ENCODE data around the gene ANGPTL1.

Gene ANGPTL1

GRCh38 chr1:178821134-178821866, 49.6 kb downstream of the ANGPTL1 start:
- Histone ChIP-seq H3K9me3 (ENCODE audit: insufficient read depth, low read depth, low read length) (no peaks in the 10 kb centered on the region), H3K4me3 (ENCODE audit: low read length) (no peak overlapping the region), H3K27ac (ENCODE audit: low read depth, low read length) (no peak overlapping the region), H3K36me3 (ENCODE audit: insufficient read depth, low read length) (peaks cover 8% of the 10 kb centered on the region; the same call in 1 of the 2 replicates), H3K27me3 (ENCODE audit: insufficient read depth, low read length) (no peaks in the 10 kb centered on the region), H3K4me1 (ENCODE audit: insufficient read depth, low read length) (no peaks in the 10 kb centered on the region), H3K9ac (ENCODE audit: low read depth, low read length) (no peak overlapping the region)
- WGBS = 88% methylated on average over 1 of the region's 1 CpG

GRCh38 chr1:178819123-178819522, 51.8 kb downstream of the ANGPTL1 start:
- Histone ChIP-seq H3K4me1 (ENCODE audit: insufficient read depth, low read length) (no peaks in the 10 kb centered on the region), H3K9ac (ENCODE audit: low read depth, low read length) (no peak overlapping the region), H3K36me3 (ENCODE audit: insufficient read depth, low read length) (peaks cover 9% of the 10 kb centered on the region; the same call in 1 of the 2 replicates), H3K4me3 (ENCODE audit: low read length) (no peak overlapping the region), H3K27ac (ENCODE audit: low read depth, low read length) (no peak overlapping the region), H3K9me3 (ENCODE audit: insufficient read depth, low read depth, low read length) (no peaks in the 10 kb centered on the region), H3K27me3 (ENCODE audit: insufficient read depth, low read length) (no peaks in the 10 kb centered on the region)
- WGBS = 80% methylated on average over 4 of the region's 4 CpGs

GRCh38 chr1:178818416-178818815, 52.5 kb downstream of the ANGPTL1 start:
- Histone ChIP-seq H3K27ac (ENCODE audit: low read depth, low read length) (no peak overlapping the region), H3K4me3 (ENCODE audit: low read length) (no peak overlapping the region), H3K27me3 (ENCODE audit: insufficient read depth, low read length) (no peaks in the 10 kb centered on the region), H3K9me3 (ENCODE audit: insufficient read depth, low read depth, low read length) (no peaks in the 10 kb centered on the region), H3K4me1 (ENCODE audit: insufficient read depth, low read length) (no peaks in the 10 kb centered on the region), H3K9ac (ENCODE audit: low read depth, low read length) (no peak overlapping the region), H3K36me3 (ENCODE audit: insufficient read depth, low read length) (peaks cover 9% of the 10 kb centered on the region; the same call in 1 of the 2 replicates)
- WGBS = 97% methylated on average over 2 of the region's 2 CpGs

GRCh38 chr1:178810585-178810984, 60.3 kb downstream of the ANGPTL1 start:
- Histone ChIP-seq H3K27me3 (ENCODE audit: insufficient read depth, low read length) (no peaks in the 10 kb centered on the region), H3K4me3 (ENCODE audit: low read length) (no peak overlapping the region), H3K36me3 (ENCODE audit: insufficient read depth, low read length) (peaks cover 18% of the 10 kb centered on the region), H3K4me1 (ENCODE audit: insufficient read depth, low read length) (peaks cover 5% of the 10 kb centered on the region), H3K9ac (ENCODE audit: low read depth, low read length) (no peak overlapping the region), H3K27ac (ENCODE audit: low read depth, low read length) (no peak overlapping the region), H3K9me3 (ENCODE audit: insufficient read depth, low read depth, low read length) (no peaks in the 10 kb centered on the region)

GRCh38 chr1:178808529-178808928, 62.3 kb downstream of the ANGPTL1 start:
- Histone ChIP-seq H3K9ac (ENCODE audit: low read depth, low read length) (no peak overlapping the region), H3K27ac (ENCODE audit: low read depth, low read length) (no peak overlapping the region), H3K36me3 (ENCODE audit: insufficient read depth, low read length) (peaks cover 17% of the 10 kb centered on the region), H3K4me3 (ENCODE audit: low read length) (no peak overlapping the region), H3K4me1 (ENCODE audit: insufficient read depth, low read length) (peaks cover 5% of the 10 kb centered on the region), H3K9me3 (ENCODE audit: insufficient read depth, low read depth, low read length) (no peaks in the 10 kb centered on the region), H3K27me3 (ENCODE audit: insufficient read depth, low read length) (no peaks in the 10 kb centered on the region)
- WGBS = 90% methylated on average over 3 of the region's 3 CpGs

GRCh38 chr1:178806665-178807300, 64.1 kb downstream of the ANGPTL1 start:
- no peak overlapping the region for H3K9ac ChIP-seq (ENCODE audit: low read depth, low read length)
- no peak overlapping the region for H3K27ac ChIP-seq (ENCODE audit: low read depth, low read length)
- WGBS = 95% methylated on average over 4 of the region's 9 CpGs
- no peaks in the 10 kb centered on the region for H3K27me3 ChIP-seq (ENCODE audit: insufficient read depth, low read length)
- H3K4me3 ChIP-seq (ENCODE audit: low read length) = no peak overlapping the region
- H3K36me3 ChIP-seq (ENCODE audit: insufficient read depth, low read length) = peaks cover 17% of the 10 kb centered on the region
- H3K9me3 ChIP-seq (ENCODE audit: insufficient read depth, low read depth, low read length) = no peaks in the 10 kb centered on the region
- peaks cover 5% of the 10 kb centered on the region for H3K4me1 ChIP-seq (ENCODE audit: insufficient read depth, low read length)

- no peak overlapping the region for H3K27ac ChIP-seq (ENCODE audit: low read depth, low read length)
- 96% methylated on average over 2 of the region's 3 CpGs for WGBS
- H3K27me3 ChIP-seq (ENCODE audit: insufficient read depth, low read length) = no peaks in the 10 kb centered on the region
- H3K9ac ChIP-seq (ENCODE audit: low read depth, low read length) = no peak overlapping the region
- no peak overlapping the region for H3K4me3 ChIP-seq (ENCODE audit: low read length)
- H3K36me3 ChIP-seq (ENCODE audit: insufficient read depth, low read length) = peaks cover 7% of the 10 kb centered on the region
- H3K9me3 ChIP-seq (ENCODE audit: insufficient read depth, low read depth, low read length) = no peaks in the 10 kb centered on the region
- peaks cover 5% of the 10 kb centered on the region for H3K4me1 ChIP-seq (ENCODE audit: insufficient read depth, low read length)
Observed at GRCh38 chr1:178802873-178803272, 68.0 kb downstream of the ANGPTL1 start.
